ENCODE data around the gene ZBTB16. TPM values are rescaled to one million over a fixed set of nuclear protein-coding genes. Genes with fewer than 3 reads are reported as not detected.

The ZBTB16 gene
- total and polyA plus RNA-seq, 2 of the 13 experiments (the other 11 are each of a cell fraction or from before 2014, with no cell fraction given): not detected

DNA sequence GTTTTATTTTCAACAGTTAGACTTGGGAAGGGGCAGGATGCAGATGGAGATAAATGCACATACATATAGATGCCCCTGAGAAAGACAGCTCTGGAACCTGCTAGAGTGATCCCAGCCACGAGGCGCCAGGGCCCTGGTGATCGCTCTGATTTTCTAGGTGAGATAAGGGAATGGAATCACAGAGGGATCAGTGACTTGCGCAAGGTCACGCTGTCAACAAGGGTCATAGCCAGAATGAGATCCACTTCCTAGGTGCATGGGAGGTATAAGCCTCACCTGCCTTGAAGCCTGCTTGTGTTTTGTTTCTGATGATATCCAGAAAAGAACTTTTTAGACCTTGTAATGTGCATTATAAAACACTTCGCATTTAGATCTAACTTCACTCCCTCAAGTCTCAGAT lies 47.5 kb downstream of the ZBTB16 start:
- no peaks in the 10 kb centered on the region for H3K36me3 ChIP-seq (replicated peaks in 1 of 2; ENCODE audit: control insufficient read depth in 1 of 2, insufficient read depth in 2 of 2, low read length in 2 of 2)
- POLR2A ChIA-PET: no interaction called here
- no peaks in the 10 kb centered on the region for H3K9me3 ChIP-seq (ENCODE audit: low read length)
- DNase-seq (ENCODE audit: low spot score) (no peak), ATAC-seq (no peak), FAIRE-seq (no peak)
- intact Hi-C loops (cut with micrococcal nuclease; ENCODE audit: unreplicated experiment): no loop called here
- 40% methylated on average over 6 of the region's 6 CpGs for WGBS (ENCODE audit: low lambda C conversion rate)
- TF ChIP-seq ZNF33B (CRISPR knock-in tag; IDR thresholded peaks at IDR 0.05) (no peak), ZNF232 (CRISPR knock-in tag; IDR thresholded peaks at IDR 0.05; ENCODE audit: borderline replicate concordance) (no peak), SRY (CRISPR knock-in tag; IDR thresholded peaks at IDR 0.05) (no peak), PTBP1 (IDR thresholded peaks at IDR 0.05; ENCODE audit: low read depth, low read length, poor library complexity, severe bottlenecking) (no peak), FOSL2 (CRISPR knock-in tag; IDR thresholded peaks at IDR 0.05) (no peak), ZNF800 (CRISPR knock-in tag; IDR thresholded peaks at IDR 0.05) (no peak), ZNF484 (CRISPR knock-in tag; IDR thresholded peaks at IDR 0.05; ENCODE audit: borderline replicate concordance, low read depth) (no peak), ZC3H4 (CRISPR knock-in tag; IDR thresholded peaks at IDR 0.05; ENCODE audit: borderline replicate concordance) (no peak), ZFP36 (IDR thresholded peaks at IDR 0.05; ENCODE audit: borderline replicate concordance, low read depth, low read length, partially characterized antibody) (no peak), CHD2 (IDR thresholded peaks at IDR 0.05; ENCODE audit: low read depth, low read length) (no peak), CBX5 (CRISPR knock-in tag; IDR thresholded peaks at IDR 0.05; ENCODE audit: borderline replicate concordance) (no peak), MLXIP (CRISPR knock-in tag; IDR thresholded peaks at IDR 0.05; ENCODE audit: borderline replicate concordance) (no peak), CENPT (CRISPR knock-in tag; IDR thresholded peaks at IDR 0.05; ENCODE audit: low read depth) (no peak), MYC (CRISPR knock-in tag; IDR thresholded peaks at IDR 0.05; ENCODE audit: borderline replicate concordance) (no peak), ZNF557 (CRISPR knock-in tag; IDR thresholded peaks at IDR 0.05) (no peak)
- TF ChIP-seq, protein P1, sequence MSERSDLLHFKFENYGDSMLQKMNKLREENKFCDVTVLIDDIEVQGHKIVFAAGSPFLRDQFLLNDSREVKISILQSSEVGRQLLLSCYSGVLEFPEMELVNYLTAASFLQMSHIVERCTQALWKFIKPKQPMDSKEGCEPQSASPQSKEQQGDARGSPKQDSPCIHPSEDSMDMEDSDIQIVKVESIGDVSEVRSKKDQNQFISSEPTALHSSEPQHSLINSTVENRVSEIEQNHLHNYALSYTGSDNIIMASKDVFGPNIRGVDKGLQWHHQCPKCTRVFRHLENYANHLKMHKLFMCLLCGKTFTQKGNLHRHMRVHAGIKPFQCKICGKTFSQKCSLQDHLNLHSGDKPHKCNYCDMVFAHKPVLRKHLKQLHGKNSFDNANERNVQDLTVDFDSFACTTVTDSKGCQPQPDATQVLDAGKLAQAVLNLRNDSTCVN (CRISPR knock-in tag; IDR thresholded peaks at IDR 0.05; ENCODE audit: borderline replicate concordance): no peak
- in situ Hi-C loops (cut with HindIII; ENCODE audit: extremely low pct_ligation_motif_present, low pct_unique_long_range_greater_than_20kb): no loop called here
- H3K9ac ChIP-seq (ENCODE audit: insufficient read depth, low read depth, low read length): no peak overlapping the region
- H3K4me1 ChIP-seq (ENCODE audit: insufficient read depth, low read length): peaks cover 24% of the 10 kb centered on the region
- CTCF ChIA-PET (ENCODE audit: low intra/inter-chr PET ratio, low total read pairs): no interaction called here
- H3K4me3 ChIP-seq (replicated peaks in 1 of 3; ENCODE audit: insufficient read depth in 1 of 3, low read depth in 2 of 3, low read length in 3 of 3): no peak overlapping the region
- H3K4me2 ChIP-seq (ENCODE audit: low read depth, low read length): no peak overlapping the region
- peaks cover 0 to 17% of the 10 kb centered on the region in 2 experiments; a peak in 2 of 5 replicates for H3K27me3 ChIP-seq (ENCODE audit: control insufficient read depth in 1 of 2, insufficient read depth in 2 of 2, low read length in 2 of 2)
- no peaks in the 10 kb centered on the region for H4K20me1 ChIP-seq (ENCODE audit: insufficient read depth, low read length)
- no peak overlapping the region for H2AFZ ChIP-seq (ENCODE audit: low read length)
- no peak overlapping the region for H3K27ac ChIP-seq (ENCODE audit: extremely low read length, insufficient read depth, low read length)
- no TSS peak for BruUV-seq (replicated peaks)
- no peaks in the 10 kb centered on the region for H3K79me2 ChIP-seq (ENCODE audit: insufficient read depth, low read length)

Measured in HepG2 (cell line).